CD4-positive, alpha-beta T cell treated with Interleukin-17A for 1 hour (primary cell): ENCODE data around the gene NHEJ1.

Experiments
- DNase-seq: peaks from one replicate; pipeline ENCODE4 v3.0.0-alpha.2; 2020

NHEJ1 gene

DNA sequence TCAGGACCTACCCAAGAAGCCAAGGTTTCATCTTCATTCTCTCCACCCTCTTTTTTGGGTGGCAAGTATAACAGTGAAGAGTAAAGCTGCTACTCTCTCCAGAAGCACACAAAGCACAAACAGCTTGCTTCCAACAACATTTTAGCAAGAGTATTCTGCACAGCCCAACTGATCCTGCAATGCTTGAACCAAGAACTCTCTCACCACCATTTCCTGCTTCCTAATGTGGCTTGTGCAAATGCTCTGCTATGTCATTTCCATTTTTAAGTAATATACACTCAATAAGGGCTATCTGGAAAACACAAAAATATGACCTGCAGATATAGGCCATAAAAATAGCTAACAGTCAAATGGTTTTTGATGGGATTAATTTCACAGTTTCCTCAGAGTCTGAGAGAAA is 75.8 kb downstream of the NHEJ1 start:
- DNase-seq = no peak

DNA sequence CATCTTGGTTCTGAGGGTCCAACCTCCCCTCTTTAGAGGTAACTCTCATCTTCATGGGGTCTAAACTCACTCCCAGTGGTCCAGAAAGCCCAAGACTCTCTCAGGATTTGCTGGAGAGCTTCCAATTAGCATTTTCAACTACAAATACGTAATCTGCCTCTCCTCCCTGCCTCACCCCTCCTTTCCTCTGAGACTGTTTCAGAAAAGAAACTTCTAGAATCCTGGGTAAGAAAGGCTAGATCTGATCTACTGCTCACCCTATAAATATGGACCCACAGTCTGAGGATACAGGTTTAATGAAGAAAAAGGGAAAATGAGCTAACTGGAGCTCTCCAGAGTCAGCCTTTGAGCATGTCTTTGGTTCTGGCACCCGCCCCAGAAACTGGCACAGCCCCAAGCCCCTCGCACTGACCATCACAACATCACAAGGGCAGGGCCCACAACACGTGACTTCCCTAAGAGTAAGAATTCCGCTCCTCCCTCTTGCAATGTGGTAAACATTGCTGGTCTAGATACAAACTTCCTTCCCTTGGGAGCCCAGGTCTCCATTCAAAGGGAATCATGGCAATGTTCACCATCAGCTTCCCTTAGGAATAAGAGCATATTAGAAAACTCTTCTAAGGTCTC is 78.2 kb downstream of the NHEJ1 start:
- no peak for DNase-seq

DNA sequence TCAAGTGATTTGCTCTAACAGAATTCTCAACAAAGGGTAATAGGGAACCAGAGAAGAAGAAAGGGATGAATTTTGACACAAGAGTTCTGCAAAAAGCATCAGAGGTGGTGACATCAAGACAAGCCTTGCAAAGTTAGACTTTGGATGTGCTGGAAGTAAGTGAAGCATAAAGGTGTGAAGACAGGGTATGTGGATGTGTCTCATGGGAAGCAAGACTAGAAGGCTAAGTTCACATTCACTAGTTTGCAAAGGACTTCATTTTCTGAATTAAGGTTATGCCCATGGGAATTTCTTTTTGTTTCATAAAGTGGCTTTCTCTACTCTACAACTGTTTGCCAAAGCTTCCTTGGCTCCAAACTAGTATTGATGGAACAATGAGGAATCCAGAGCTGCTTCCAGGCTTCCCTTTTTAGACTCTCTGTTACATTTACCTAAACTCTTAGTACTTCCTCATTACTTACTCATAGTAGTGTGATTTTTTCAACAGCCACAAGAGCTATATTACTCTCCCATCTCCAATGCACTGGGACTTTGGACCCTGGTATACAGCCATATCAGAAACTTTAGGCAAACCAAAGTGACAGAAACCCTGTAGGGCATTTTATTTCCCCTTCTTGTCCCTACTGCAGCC is 78.8 kb downstream of the NHEJ1 start:
- DNase-seq = no peak

DNA sequence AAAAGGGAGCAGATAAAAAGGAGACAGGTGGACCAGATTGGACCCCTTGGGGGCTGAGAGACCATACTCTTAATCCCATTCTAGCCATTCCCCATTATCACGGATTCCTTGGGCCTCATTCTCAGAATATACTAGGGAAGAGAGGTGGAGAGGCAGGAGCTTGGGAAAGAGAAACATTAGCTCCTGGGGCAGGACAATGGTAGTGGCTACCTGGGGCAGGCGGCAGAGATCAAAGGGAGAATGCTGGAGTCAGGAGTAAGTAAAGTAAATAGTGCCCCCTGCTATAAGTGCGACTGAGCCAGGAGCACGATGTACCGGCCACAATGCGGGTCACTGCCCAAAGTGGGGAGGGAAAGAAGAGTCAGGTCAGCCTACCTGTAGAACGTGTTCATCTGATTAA is 79.5 kb downstream of the NHEJ1 start:
- no peak for DNase-seq

DNA sequence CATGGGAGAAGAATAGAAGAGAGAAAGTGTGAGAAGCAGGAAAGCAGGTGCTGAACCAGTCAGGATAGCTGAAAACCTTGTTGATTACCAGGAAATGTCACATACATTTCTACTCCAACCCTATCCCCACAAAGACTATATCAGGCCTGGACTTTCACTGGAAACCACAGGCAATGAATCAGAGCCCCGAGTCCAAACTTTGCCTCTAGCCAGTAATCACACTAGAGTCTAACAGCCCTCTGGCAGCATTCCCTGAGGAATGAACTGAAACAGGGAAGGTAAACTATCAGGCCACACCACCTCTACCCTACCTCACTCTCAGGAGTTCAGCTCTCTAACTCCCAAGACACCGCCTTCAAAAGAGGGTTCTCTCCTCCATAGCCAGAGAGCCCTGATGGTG is 81.2 kb downstream of the NHEJ1 start:
- DNase-seq = no peak

DNA sequence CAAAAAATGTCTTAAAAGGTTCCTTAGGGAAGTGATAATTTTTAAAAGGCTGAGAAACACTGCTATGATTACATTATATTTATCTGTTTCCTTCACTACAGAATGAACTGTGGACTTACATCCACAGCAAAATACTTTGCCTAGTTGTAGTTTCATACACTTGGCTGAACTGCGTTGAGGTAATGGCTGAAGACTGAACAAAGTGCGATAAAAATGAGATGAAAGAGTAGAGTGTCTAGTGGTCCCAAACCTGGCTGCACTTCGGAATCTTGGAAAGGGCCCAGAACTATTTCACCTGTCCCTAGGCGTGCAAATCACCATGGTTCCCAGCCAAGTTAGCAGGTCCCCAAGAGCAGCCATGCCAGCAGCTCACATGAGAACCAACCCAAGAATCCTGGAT is 81.7 kb downstream of the NHEJ1 start:
- no peak for DNase-seq

DNA sequence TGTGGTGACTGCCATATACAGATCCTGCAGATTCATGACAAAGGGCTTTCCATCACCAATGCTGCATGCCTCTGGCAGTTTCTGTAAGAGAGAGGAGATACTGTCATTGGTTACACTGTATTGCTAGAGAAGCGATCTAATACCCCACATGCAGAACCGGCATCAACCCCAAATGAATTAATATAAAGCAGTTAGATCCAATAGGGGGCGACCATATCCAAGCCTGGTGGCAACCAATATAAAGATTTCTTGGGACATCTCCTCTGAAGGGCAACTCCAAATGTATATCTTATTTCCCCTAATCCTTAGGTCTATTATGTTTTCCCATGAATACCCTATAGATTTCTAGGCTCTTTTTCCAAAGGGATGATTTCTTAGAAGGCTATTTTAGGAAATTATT is 82.5 kb downstream of the NHEJ1 start:
- no peak for DNase-seq

DNA sequence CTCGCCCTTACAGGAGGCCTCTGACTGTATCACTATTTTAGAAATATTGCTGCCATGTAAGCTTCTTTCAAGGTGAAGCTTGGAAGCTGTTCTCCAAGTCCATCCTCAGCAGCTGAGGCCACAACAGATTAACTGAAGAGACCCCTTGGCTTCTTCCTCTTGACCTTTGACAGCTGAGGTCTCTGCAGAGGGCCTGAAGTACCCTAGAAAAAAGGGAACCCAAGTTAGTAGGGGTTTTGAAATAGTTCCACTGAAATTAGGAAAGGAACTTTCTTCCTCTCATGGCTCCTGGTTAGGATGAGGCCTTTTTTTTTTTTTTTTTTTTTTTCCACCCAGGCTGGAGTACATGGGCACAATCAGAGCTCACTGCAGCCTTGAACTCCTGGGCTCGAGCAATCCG is 84.4 kb downstream of the NHEJ1 start:
- no peak for DNase-seq

DNA sequence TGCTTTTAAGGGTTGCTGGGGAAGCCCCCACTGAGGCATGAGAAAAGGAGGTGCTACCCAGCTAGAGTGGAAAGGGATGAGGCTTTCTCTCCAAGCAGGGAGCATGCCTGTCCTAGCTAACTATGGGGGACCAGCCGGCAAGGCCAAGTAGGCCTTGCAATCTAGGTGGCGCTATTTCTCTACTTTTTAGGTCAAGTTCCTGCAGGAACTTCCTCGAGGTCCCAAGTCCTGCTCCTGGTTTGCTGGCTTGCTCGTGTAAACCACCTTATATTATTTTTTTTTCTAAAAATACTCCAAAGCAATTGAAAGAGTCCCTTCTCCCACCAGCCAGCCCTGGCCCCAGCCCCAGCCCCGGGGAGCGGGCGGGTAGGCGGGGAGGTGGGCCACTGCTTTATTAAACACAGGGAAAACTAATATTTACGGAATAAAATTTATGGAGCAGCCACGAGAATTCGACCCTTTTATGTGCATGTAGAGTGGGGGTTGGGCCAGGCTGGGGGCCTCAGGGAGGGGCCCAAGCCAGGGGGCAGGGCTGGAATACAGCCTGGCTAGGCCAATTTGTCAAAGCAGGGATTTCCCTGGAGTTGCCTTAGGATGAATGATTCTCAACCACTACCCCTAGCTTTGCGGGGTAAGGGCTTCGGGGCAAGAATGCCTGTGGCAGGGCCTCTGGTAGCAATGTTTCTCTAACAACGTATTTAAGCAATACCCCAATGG is 87.0 kb downstream of the NHEJ1 start:
- DNase-seq = peak; percentile 26

DNA sequence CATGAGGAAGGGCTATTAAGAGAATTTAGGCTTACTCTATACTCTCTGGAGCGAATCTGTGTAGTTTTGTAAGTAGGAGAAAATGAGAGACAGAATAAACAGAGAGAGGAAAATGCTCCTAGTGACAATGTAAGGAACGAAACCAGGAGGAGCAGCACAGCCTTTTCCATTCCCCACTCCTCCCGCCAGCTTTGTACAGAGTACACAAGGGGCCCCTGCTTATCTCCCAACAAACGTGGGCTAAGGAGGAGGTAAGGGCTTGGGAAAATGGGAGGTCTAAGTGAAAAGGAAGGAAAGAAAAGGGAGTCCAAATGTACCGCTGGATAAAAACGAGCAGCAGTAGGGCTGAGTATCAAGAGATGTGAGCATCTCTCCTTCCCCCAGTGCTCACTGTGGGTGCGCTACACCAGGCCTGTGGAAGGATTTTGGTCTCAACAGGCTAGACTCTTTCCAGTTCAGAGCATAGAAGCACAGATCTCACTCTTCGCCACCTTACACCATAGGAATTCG is 87.8 kb downstream of the NHEJ1 start:
- DNase-seq = no peak

DNA sequence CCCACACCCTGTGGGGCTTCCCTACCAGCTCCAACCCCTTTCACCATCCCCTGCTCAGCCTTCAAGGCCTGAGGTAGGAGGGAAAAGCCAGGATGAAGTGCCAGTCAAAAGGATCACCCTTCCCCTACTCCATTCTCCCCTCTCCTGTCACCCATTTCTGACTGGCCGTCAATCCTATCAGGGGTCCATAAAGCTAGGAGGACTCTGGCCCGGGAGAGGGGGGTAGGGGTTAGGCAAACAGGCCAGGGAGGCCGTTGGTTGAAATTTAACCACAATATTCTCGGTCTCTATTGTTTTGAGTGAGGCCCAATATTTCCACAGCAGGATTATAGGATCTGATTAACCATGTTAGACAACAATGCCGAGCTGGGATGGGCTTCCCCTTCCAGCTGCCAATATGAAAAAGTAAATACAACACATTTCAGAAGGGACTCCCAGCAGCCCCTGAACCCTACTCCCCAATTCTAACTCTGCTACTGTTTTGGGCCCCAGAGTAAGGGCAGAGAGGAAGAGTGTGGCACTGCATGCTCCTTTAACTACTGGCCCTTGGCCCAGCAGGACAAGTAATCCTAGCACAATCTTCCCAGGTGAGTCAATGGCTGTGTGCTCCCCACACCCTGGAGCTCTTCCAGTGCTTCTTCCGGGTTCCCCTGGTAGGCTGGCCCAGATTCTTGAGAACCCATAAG is 89.3 kb downstream of the NHEJ1 start:
- DNase-seq = no peak

DNA sequence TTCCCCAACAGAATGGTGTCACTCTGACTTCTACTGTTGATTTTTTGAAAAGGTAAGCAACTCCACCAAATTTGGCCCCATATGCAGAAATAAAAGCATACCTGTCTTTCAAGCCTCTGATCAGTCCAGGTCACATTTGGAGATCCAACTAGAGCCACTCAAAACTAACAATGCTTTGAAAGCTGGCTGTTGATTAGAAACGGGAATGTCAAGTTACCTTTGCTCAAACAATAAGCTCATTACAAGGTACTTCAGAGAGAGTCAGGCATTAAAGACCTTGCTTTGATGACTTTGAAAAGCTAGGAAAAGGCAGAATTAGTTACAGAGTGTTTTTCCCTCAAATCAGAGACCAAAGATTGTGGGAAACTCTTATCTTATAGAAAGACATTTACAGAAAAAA is 95.1 kb downstream of the NHEJ1 start:
- no peak for DNase-seq

DNA sequence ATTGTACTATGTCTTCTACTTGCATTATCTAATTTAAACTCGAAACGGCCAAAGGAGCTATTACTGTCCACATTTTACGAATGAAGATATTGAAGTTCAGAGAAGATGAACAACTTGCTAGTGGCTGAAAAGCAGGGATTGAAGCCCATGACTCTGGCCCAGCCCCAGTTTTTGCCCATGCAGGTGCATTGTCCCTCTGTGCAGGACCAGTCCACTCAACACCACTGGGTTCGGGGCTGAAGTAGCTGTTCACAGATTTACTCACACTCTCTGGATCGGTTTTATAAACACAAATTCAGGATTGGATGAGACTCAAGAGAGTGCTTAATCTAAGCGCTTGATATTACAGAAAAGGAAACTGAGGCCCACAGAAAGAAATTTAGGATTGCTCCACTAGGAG is 98.5 kb downstream of the NHEJ1 start:
- no peak for DNase-seq

DNA sequence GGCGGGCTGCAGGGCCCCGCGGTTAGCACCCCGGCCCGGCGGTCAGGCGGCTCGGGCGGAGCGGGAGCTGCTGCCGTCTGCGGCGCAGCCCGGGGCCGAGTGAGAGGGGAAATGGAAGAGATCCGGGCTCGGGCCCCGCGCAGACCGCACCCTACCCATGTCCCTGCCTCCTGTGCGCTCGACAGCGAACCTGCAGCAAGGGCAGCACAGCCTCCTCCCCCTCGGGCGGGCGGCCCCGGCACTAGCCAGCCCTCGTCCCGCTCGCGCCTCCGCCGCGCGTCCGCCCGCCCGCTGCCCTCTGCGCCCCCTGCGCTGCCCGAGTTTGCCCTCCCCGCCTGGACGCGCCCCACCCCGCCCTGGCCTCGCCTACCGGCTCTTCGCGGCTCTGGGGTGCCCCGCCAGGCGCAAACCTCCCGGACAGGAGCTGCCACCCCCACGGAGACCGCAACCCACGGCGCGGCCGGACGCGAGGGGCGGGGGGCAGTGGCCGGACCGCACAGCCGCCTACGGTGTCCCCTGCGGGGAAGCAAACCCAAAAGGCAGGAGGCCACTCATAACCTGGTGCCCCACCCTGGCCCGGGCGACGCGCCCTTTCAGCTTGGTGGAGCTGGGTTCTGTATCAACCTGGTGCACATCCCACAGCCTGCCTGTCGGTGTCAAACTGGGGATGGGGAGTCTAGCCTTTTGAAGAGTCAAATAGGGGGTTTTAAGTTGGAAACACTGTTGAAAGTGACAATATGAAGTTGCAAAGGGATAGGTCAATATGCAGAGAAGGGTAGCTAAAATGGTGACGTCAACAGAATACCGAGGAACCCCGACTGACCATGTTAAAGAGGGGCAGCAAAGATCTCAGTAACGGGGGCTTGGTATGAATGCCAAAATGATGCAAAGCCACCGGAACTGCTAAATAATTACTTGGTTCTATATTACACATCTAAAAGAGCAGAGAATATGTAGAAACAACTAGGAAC is 99.5 kb downstream of the NHEJ1 start, which contains the start of gene IHH:
IHH (minus strand) TSS at position 101 of the 971 bp plus-strand sequence. CDS start 454 bp downstream, outside the sequence.
- no peak for DNase-seq

DNA sequence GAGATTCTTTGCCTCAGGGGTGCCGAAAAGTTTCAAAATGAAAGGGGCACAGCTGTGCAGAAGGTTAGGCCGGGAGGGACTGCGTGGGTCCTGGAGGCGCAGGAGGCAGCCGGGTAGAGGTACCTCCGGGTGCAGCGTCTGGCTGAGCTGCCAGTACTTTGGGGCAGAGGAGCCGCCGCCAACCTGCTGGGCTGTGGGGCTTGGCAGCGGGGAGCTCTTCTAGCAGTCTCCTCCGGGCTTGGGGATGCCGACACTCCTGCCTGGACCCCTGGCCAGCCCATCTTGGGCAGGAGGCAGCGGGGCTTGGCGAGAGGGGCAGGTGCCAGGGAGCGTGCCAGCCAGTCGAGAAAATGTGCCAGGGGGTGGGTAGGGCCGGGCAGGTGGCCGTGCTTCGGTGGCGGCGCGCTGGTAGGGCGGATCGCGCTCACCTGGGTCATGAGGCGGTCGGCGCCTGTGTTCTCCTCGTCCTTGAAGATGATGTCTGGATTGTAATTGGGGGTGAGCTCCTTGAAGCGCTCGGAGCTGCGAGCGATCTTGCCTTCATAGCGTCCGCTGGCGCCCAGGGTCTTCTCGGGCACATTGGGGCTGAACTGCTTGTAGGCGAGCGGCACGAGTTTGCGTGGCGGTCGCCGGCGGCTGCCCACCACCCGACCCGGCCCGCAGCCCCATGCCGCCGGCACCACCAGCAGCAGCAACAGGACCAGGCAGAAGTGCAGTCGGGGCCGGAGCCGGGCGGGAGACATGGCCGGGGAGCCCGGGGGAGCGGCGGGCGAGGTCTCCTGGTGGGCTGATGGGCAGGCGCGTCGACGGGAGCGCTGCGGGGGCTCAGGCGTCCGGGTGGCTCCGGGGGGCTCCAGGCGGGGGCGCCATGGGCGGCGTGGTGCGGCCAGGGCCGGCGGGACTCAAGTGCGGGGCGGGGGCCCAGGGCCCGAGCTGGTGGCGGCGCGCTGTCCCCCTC is 100.6 kb downstream of the NHEJ1 start:
- no peak for DNase-seq

DNA sequence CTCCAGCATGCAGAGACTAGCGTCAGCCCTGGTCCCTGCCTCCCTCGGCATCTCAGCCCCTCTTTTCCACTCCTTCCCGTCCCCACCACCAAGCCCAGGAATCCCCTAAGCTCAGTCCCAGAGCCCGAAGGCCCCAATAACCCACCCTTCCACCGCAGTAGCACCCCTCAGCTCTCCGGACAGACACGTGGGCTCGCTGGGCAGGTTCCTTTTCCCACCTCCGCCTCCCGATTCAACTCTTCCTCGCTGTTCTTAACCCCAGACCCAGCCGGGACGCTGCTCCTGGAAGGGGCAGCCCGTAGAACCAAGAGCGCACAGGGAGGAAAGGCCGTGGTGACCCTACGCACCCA is 101.3 kb downstream of the NHEJ1 start:
- no peak for DNase-seq

DNA sequence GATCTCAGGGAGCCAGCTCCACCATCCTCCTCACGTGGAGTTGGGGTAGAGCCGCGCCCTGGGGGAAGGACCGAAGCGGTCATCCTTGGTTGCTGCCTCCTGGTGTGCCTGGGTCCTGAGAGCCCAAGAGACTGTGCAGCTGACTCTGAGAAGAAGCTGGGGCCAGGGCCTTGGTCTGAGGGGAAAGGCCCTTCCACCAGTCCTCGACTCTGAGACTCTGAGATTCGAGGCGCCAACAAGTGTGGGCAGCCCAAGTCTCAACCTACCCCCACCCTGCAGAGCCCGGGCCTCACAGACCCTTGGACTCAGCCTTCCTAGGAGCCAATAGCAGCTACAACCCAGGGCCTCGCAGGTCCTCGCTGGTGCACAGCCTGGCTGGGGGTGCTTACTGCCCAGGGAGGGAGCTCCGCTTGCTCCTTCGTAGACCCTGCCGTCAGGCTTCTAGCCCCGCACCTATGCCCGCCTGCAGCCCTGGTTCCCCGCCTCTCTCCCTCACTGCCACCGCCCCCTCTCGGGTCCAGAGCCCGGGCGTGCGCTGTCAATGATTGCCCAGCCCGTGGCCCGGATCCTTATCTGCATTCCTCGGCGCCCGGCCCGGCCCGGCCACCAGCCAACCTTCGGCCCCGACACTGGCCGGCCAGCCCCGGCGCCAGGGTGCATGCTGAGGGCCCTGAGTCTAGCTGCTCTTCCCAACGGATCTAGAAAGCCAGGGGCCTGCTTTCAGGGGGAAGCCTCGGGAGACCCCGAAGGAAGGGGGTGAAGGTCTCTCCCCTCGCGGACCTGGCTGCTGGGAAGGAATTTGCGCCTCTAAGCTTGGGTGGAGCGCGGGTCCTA is 101.9 kb downstream of the NHEJ1 start:
- DNase-seq = no peak

DNA sequence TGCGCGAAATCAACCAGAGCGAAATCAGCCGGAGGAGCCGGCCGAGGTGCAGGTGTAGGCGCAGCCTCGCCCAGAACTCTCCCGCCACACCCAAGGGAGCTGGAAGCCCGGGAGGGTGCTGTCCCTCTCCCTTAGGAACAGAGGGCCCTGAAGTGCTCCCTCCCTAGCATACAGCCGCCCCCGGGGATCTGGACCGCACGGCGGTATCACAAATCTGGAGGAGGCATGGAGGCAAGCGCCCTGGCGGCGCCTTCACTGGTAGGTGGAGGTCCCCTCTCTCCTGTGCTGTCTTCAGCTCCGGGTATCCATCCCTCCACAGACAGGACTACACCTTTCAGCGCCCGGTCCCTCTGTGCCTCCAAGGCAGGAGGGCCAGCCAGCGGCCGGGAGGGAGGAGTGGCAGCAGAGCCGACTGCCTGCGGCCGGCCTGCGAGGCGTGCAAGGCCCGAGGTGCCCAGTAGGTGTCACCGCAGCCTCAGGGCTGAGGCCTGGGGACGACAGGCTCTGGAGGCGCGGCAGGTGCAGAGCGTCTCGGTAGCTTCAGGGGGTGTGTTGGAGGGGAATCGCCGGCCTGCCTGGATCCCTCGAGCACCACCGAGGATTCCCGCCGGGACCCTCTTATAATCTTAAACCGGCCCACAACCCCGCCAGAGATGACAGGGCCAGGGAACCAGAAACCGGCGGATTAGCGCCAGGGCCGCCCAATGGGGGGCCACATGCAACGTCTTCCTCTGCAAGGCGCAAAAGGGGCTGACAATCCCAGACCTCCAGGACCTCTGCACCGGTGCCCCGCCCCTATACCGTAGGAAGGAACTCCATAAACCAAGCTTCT is 102.7 kb downstream of the NHEJ1 start:
- DNase-seq = peak; percentile 77
